SJCRH30 (cell line): Measurements from ENCODE around the gene PEX11G. TPM values are rescaled to one million over a fixed set of nuclear protein-coding genes. Genes with fewer than 3 reads are reported as not detected.
A peak's percentile ranks its signal among the peaks of the same experiment; 100 is the strongest.

Experiments used
- DNase-seq, 2 experiments: peaks; one replicate each; pipeline ENCODE4 v3.0.0-alpha.2; 2015 to 2020
- H3K27ac ChIP-seq: fragments of 250-450 bp; sonication (Bioruptor Pico); 2 replicates; pipeline ENCODE4 v1.5.1; 2020; ENCODE audit warnings: mild to moderate bottlenecking, moderate library complexity
- H3K27me3 ChIP-seq: fragments of 250-450 bp; sonication (Bioruptor Pico); 2 replicates; pipeline ENCODE4 v1.5.1; 2020; ENCODE audit warnings: mild to moderate bottlenecking, moderate library complexity
- H3K36me3 ChIP-seq: fragments of 250-450 bp; sonication (Bioruptor Pico); 2 replicates; pipeline ENCODE4 v1.5.1; 2020; ENCODE audit warnings: mild to moderate bottlenecking, moderate library complexity
- H3K4me1 ChIP-seq: fragments of 250-450 bp; sonication (Bioruptor Pico); 2 replicates; pipeline ENCODE4 v1.5.1; 2020; ENCODE audit warnings: mild to moderate bottlenecking, moderate library complexity
- H3K4me3 ChIP-seq: fragments of 250-450 bp; sonication (Bioruptor Pico); 2 replicates; pipeline ENCODE4 v1.5.1; 2020; ENCODE audit warnings: mild to moderate bottlenecking, moderate library complexity
- H3K9me3 ChIP-seq: fragments of 250-450 bp; sonication (Bioruptor Pico); replicated peaks from 2 replicates; pipeline ENCODE4 v1.5.1; 2020; ENCODE audit warnings: mild to moderate bottlenecking, moderate library complexity
- total RNA-seq: library from RNA; depleted of rRNA; stranded (reverse); fragments of >200 nt; shearing (Covaris generic); gene quantifications from 2 replicates; pipeline ENCODE4 v1.2.3, GENCODE V29; 2014

The PEX11G gene
- total RNA-seq, 1 experiment from 2014 or later, result not detected

GRCh38 chr19:7515110-7515644 lies 26.3 kb upstream of the PEX11G start:
- Histone ChIP-seq H3K27me3 (no peaks in the 10 kb centered on the region), H3K27ac (peak overlapping the region; percentile 74), H3K4me1 (peaks cover 3% of the 10 kb centered on the region; the same call in 1 of the 2 replicates), H3K9me3 (no peaks in the 10 kb centered on the region), H3K36me3 (no peaks in the 10 kb centered on the region), H3K4me3 (peak overlapping the region; percentile 63)
- peak; percentile 40 to 53 for DNase-seq

DNA sequence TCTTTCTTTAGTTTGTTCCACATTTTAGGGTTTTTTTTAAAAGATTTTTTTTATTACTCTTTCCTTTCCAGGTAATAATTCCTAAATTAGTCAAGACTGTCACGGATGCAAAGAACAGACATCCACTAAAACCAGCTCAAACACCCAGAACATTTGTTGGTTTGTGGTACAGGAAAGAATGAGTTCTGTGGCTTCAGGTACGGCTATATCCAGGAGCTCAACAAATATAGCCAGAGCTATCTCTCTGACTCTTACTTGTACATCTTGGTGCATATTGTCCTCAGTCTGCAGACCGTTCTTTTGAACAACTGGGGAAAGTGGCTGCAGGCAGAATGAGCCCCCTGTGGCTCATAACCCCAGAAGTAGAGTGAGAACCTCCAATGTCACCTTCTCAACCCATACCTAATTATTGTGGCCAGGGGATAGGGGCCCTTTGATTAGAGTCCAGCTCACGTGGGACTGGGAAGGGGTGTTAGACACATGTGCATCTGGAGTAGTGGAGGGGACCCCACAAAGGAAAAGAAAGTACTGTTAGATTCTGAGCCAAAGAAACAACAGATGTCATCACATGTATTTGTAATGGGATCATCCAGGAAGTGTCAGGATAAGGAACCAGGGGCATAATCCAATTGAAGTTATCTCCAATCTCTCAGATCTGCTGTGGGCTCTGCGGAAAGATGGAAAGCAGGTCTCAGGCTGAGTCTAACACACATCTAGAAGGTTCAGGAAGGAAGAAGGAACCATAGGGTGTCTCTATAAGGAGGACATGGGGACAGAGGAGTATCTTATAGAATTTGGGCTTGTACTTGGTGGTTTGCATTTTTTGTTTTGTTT lies 25.2 kb upstream of the PEX11G start:
- no peaks in the 10 kb centered on the region for H3K27me3 ChIP-seq
- no peak for DNase-seq
- H3K9me3 ChIP-seq, result no peaks in the 10 kb centered on the region
- H3K4me1 ChIP-seq, result peaks cover 3% of the 10 kb centered on the region; the same call in 1 of the 2 replicates
- H3K27ac ChIP-seq, result no peak overlapping the region
- H3K4me3 ChIP-seq, result no peak overlapping the region
- H3K36me3 ChIP-seq, result no peaks in the 10 kb centered on the region

GRCh38 chr19:7512400-7512851 lies 23.6 kb upstream of the PEX11G start:
- no peaks in the 10 kb centered on the region for H3K9me3 ChIP-seq
- H3K4me3 ChIP-seq, result no peak overlapping the region
- no peak overlapping the region for H3K27ac ChIP-seq
- H3K36me3 ChIP-seq, result no peaks in the 10 kb centered on the region
- peak in 1 of 2 experiments; percentile 48 for DNase-seq
- H3K4me1 ChIP-seq, result peaks cover 3% of the 10 kb centered on the region; the same call in 1 of the 2 replicates
- no peaks in the 10 kb centered on the region for H3K27me3 ChIP-seq

- peak in 1 of 2 experiments; percentile 24 for DNase-seq
- Histone ChIP-seq H3K9me3 (no peaks in the 10 kb centered on the region), H3K4me1 (no peaks in the 10 kb centered on the region; the same call in 1 of the 2 replicates), H3K36me3 (no peaks in the 10 kb centered on the region), H3K27ac (no peak overlapping the region), H3K4me3 (no peak overlapping the region), H3K27me3 (no peaks in the 10 kb centered on the region)
Observed at GRCh38 chr19:7509625-7510024, 20.8 kb upstream of the PEX11G start.

GRCh38 chr19:7507884-7508283 lies 19.0 kb upstream of the PEX11G start:
- DNase-seq, result peak; percentile 71 to 78
- Histone ChIP-seq H3K27ac (no peak overlapping the region), H3K9me3 (no peaks in the 10 kb centered on the region)

DNA sequence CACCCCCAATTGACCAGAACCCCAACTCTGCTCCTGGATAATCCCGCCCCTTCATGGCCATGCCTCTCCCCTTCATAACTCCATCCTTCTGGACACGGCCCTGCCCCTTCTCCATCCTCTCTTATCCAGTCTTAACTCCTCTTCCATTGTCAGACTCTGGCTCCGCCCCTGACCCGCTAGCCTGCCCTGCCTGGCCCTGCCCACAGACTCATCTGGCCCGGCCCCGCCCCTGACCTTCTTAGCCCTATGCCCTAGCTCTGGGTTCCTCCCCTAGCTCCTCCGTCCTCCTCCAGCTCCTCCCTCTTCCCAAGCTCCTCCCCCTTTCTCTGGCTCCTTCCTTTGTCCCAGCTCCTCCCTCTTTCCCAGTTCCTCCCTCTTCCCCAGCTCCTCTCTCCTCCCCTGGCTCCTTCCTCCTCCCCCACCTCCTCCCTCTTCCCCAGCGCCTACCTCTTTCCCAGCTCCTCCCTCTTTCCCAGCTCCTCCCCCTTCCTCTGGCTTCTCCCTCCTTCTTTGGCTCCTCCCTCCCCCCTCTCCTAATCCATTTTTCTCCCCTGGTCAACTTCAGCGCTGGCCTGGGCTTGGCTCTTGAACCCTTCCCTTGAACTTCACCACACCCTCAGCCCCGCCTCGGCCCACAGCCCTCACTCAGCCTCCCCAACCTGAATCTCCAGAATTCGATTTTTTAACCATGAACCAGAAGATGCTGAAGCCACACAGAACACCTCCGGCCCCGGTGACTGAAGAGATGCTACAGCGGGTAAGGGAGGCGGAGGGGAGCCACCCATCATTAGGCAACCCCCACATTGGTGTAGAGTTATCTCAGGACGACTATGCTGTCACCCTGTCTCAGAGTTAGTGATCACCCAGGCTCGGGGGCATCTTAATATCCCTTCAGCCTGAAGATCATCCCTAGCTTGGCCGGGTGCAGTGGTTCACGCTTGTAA lies 17.8 kb upstream of the PEX11G start:
- H3K9me3 ChIP-seq, result no peaks in the 10 kb centered on the region
- no peaks in the 10 kb centered on the region for H3K27me3 ChIP-seq
- no peaks in the 10 kb centered on the region for H3K36me3 ChIP-seq
- no peak overlapping the region for H3K27ac ChIP-seq
- DNase-seq, result peak; percentile 54 to 57
- H3K4me1 ChIP-seq, result no peaks in the 10 kb centered on the region
- no peak overlapping the region for H3K4me3 ChIP-seq

More at GRCh38 chr19:7507884-7508283, 19.0 kb upstream of the PEX11G start:
- Histone ChIP-seq H3K4me1 (no peaks in the 10 kb centered on the region), H3K27me3 (no peaks in the 10 kb centered on the region), H3K4me3 (no peak overlapping the region), H3K36me3 (no peaks in the 10 kb centered on the region)

GRCh38 chr19:7505682-7506384 lies 17.0 kb upstream of the PEX11G start:
- DNase-seq, result no peak
- Histone ChIP-seq H3K36me3 (no peaks in the 10 kb centered on the region), H3K4me1 (no peaks in the 10 kb centered on the region), H3K9me3 (no peaks in the 10 kb centered on the region), H3K27me3 (no peaks in the 10 kb centered on the region), H3K27ac (no peak overlapping the region), H3K4me3 (no peak overlapping the region)

DNA sequence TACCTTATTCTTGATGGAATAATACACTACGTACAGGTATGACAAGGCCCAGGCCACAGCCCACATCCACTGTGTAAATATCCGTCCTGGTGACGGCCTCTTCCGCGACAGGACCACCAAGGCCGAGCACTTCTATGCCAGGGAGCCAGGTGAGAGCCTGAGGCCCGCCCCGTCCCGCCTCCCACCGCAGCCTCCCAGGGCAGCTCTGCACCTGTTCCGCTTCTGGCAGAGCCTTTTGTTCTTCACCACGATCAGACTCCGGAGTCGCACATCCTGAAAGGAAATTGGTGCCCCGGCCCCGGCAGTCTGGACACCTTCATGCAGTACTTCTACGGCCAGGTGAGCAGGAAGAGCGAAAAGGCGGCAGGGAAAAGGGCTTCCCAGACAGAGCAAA lies 16.4 kb upstream of the PEX11G start:
- H3K36me3 ChIP-seq, result no peaks in the 10 kb centered on the region
- no peaks in the 10 kb centered on the region for H3K9me3 ChIP-seq
- H3K4me1 ChIP-seq, result no peaks in the 10 kb centered on the region
- no peak for DNase-seq
- no peak overlapping the region for H3K27ac ChIP-seq
- no peak overlapping the region for H3K4me3 ChIP-seq
- no peaks in the 10 kb centered on the region for H3K27me3 ChIP-seq

DNA sequence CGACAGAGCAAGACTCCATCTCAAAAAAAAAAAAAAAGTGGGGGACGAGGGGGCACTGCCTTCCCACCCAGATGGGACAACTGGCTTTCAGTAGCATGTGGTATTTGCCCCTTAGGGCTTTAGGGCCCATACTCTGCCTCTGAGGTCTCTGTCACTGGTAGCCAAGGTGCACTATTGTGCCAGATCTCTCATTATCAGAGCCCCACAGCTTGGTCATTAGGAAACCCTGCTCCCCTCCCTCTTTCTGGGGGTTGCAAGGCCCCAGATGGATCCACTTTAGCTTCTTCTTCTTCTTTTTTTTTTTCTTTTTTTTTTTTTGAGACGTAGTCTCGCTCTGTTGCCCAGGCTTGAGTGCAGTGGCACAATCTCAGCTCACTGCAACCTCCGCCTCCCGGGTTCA lies 15.8 kb upstream of the PEX11G start:
- Histone ChIP-seq H3K4me1 (no peaks in the 10 kb centered on the region), H3K27ac (no peak overlapping the region), H3K27me3 (no peaks in the 10 kb centered on the region), H3K36me3 (no peaks in the 10 kb centered on the region), H3K4me3 (no peak overlapping the region), H3K9me3 (no peaks in the 10 kb centered on the region)
- DNase-seq, result no peak

- Histone ChIP-seq H3K4me1 (no peaks in the 10 kb centered on the region), H3K4me3 (no peak overlapping the region), H3K9me3 (no peaks in the 10 kb centered on the region), H3K36me3 (no peaks in the 10 kb centered on the region), H3K27ac (no peak overlapping the region), H3K27me3 (no peaks in the 10 kb centered on the region)
- no peak for DNase-seq
Observed at GRCh38 chr19:7502552-7502951, 13.7 kb upstream of the PEX11G start.

GRCh38 chr19:7500811-7501450 lies 12.1 kb upstream of the PEX11G start:
- Histone ChIP-seq H3K9me3 (no peaks in the 10 kb centered on the region), H3K4me1 (no peaks in the 10 kb centered on the region), H3K36me3 (no peaks in the 10 kb centered on the region), H3K4me3 (no peak overlapping the region), H3K27ac (no peak overlapping the region), H3K27me3 (no peaks in the 10 kb centered on the region)
- no peak for DNase-seq

- Histone ChIP-seq H3K27ac (no peak overlapping the region), H3K27me3 (no peaks in the 10 kb centered on the region)
- no peak for DNase-seq
Observed at GRCh38 chr19:7497292-7497691, 8.5 kb upstream of the PEX11G start.

GRCh38 chr19:7494416-7495098 lies 5.7 kb upstream of the PEX11G start:
- Histone ChIP-seq H3K4me3 (no peak overlapping the region), H3K4me1 (no peaks in the 10 kb centered on the region), H3K36me3 (no peaks in the 10 kb centered on the region), H3K27me3 (no peaks in the 10 kb centered on the region), H3K9me3 (no peaks in the 10 kb centered on the region), H3K27ac (no peak overlapping the region)
- peak in 1 of 2 experiments; percentile 22 for DNase-seq

More at GRCh38 chr19:7497292-7497691, 8.5 kb upstream of the PEX11G start:
- Histone ChIP-seq H3K4me3 (no peak overlapping the region), H3K36me3 (no peaks in the 10 kb centered on the region), H3K9me3 (no peaks in the 10 kb centered on the region), H3K4me1 (no peaks in the 10 kb centered on the region)
